ENCODE measurements around the gene PRSS53.

DNA sequence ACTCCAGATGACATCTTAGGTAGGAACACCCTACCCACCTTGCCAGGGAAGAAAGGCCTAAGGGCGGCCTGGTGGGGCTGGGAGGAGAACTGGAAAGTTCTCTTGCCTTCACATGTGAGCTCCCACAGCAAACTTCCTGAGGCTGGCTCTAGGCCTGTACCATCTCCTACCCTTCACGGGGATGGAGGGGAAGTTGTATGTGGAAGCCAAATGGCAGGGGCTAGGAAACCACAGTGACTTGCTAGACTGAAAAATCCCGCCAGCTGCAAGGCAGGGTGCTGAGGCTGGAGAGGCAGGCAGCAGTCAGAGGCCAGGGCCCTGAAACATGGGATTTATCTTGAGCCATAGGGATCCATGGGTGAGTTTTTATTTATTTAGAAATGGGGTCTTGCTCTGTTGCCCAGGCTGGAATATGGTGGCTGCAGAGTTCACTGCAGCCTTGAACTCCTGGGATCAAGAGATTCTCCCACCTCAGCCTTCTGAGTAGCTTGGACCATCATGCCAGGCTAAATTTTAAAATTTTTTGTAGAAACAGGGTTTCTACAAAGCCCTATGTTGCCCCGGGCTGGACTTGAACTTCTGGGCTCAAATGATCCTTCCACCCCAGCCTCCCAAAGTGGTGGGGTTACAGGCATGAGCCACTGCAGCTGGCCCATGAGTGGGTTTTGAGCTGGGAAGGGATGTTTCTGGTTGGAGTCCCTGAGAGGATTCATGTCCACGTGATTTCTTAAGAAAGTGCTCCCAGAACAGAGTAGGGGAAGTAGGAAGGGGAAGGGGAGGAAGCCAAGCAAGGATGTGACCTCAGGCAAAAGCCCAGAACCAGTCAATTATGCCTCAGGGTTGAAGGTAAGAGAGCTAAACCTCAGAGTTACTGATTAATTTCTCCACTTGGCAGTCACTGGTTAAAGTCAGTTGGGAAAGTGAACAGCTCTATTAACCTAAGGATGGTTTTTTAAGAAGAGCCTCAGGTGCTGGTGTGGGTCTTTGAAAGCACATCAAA is 24.7 kb upstream of the PRSS53 start:
- no peak for TF ChIP-seq JUND (IDR thresholded peaks at IDR 0.05)
- TF ChIP-seq, protein P1, sequence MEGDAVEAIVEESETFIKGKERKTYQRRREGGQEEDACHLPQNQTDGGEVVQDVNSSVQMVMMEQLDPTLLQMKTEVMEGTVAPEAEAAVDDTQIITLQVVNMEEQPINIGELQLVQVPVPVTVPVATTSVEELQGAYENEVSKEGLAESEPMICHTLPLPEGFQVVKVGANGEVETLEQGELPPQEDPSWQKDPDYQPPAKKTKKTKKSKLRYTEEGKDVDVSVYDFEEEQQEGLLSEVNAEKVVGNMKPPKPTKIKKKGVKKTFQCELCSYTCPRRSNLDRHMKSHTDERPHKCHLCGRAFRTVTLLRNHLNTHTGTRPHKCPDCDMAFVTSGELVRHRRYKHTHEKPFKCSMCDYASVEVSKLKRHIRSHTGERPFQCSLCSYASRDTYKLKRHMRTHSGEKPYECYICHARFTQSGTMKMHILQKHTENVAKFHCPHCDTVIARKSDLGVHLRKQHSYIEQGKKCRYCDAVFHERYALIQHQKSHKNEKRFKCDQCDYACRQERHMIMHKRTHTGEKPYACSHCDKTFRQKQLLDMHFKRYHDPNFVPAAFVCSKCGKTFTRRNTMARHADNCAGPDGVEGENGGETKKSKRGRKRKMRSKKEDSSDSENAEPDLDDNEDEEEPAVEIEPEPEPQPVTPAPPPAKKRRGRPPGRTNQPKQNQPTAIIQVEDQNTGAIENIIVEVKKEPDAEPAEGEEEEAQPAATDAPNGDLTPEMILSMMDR (IDR thresholded peaks at IDR 0.05; ENCODE audit: low read depth, low read length, missing input control) = no peak
- TF ChIP-seq, protein P2, sequence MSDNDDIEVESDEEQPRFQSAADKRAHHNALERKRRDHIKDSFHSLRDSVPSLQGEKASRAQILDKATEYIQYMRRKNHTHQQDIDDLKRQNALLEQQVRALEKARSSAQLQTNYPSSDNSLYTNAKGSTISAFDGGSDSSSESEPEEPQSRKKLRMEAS (IDR thresholded peaks at IDR 0.05) = peak; percentile 68

Data from liver (tissue), 3 donors.